Prostate gland (tissue), 2 donors: ENCODE measurements around the gene KITLG. TPM values are rescaled to one million over a fixed set of nuclear protein-coding genes. Genes with fewer than 3 reads are reported as not detected.

Experiments used
- DNase-seq: peaks from one replicate; pipeline ENCODE4 v3.0.0-alpha.2; 2019; ENCODE audit warnings: low spot score
- H3K27ac ChIP-seq, 2 donors: fragments of 200-600 bp; sonication (generic); 2 replicates each; pipeline ENCODE4 v1.5.1; 2017 to 2019
- H3K27me3 ChIP-seq: fragments of 200-600 bp; sonication (generic); replicated peaks from 2 replicates; pipeline ENCODE4 v1.5.1; 2019; ENCODE audit not compliant: insufficient read depth
- H3K36me3 ChIP-seq, 2 donors: fragments of 200-600 bp; sonication (generic); 1 replicate in 1 of 2; 2 replicates in 1 of 2; pipeline versions ENCODE4 v1.5.1 to v1.8.1; 2017 to 2019
- H3K4me1 ChIP-seq: fragments of 200-600 bp; sonication (generic); replicated peaks from 2 replicates; pipeline ENCODE4 v1.5.1; 2019
- H3K4me3 ChIP-seq, 2 donors: fragments of 200-600 bp; sonication (generic); 2 replicates each; pipeline ENCODE4 v1.5.1; 2017 to 2019
- H3K9me3 ChIP-seq: fragments of 200-600 bp; sonication (generic); 2 replicates; pipeline ENCODE4 v1.5.1; 2017
- POLR2A ChIP-seq: fragments of 450-650 bp; IDR thresholded peaks from one replicate; pipeline ENCODE4 v1.6.1; 2016; ENCODE audit warnings: antibody characterized with exemption, mild to moderate bottlenecking
- POLR2AphosphoS5 ChIP-seq: sonication (generic); formaldehyde crosslinking; IDR thresholded peaks from one replicate; pipeline ENCODE4 v1.6.1; 2017; ENCODE audit warnings: antibody characterized with exemption
- WGBS: methylation state at CpG from one replicate; pipeline ENCODE4 v1.1.5; 2018; 5-methylcytosine and 5-hydroxymethylcytosine counted together
- intact Hi-C: fragments of 100-400 bp; cut with DNase I; formaldehyde crosslinking; loops from one replicate; pipeline ENCODE4 v1.14.2; 2022
- total RNA-seq, 2 donors: library from RNA; depleted of rRNA; stranded (reverse); fragments of >200 nt; gene quantifications; one replicate each; pipeline ENCODE4 v1.1.0, GENCODE V29; 2016
- TF ChIP-seq, protein P1 (sequence below), 4 experiments: fragments of 200-600 bp in 2 of 4; fragments of 450-650 bp in 2 of 4; sonication (generic) in 2 of 4; IDR thresholded peaks; 1 replicate in 3 of 4; 2 replicates in 1 of 4; pipeline ENCODE4 v1.5.1; 2016 to 2019; ENCODE audit warnings: antibody characterized with exemption in 4 of 4, mild to moderate bottlenecking in 2 of 4, moderate library complexity in 2 of 4

The KITLG gene
- total RNA-seq, 2 donors from 2014 or later: 21.0 to 23.2 TPM

DNA sequence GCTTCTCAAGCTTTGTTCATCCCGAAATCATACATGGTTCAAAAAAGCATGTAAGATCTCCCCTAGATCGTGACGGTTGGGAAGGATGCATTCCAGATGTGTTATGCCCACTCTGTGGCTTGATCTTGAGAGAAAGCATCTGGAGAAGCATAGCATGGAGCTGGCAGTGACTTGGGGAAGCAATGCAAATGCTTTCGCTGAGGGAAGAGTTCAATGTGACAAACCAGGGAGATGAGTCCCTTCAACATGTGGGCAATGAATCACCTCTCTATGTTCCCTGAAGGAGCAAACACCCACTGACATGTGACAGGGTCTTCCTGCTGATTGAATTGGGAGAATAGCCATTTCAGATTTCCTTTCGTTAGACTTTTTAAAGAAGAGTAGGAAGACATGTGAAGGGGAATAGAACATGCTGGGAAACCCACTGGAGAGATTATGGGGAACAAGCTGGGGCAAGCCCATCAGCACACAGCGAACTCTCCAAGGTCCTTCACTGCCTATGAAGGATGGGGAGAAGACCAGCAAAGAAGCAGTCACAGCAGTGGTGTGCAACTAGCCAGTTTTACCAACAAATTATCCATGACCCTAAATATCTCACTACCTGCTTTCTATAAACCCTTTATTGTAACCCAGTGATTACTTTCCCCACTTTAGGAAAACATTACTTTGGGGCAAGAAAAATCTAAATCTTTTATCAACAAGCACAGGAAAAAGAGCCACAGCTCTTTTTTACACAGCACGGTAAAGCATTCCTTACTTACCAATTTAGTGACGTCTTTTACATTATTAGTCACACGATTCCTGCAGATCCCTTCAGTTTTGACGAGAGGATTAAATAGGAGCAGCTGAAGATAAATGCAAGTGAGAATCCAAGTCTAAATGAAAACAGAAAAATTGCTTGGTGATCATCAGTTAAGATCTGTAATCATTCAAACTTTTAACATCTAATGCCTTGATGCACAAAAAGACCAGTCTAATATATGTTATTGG lies 35.0 kb downstream of the KITLG start:
- Histone ChIP-seq H3K27ac (no peak overlapping the region), H3K36me3 (no peaks in the 10 kb centered on the region), H3K27me3 (no peaks in the 10 kb centered on the region), H3K9me3 (no peaks in the 10 kb centered on the region), H3K4me1 (no peaks in the 10 kb centered on the region), H3K4me3 (no peak overlapping the region)
- intact Hi-C loops: no loop called here
- TF ChIP-seq POLR2AphosphoS5 (no peak), POLR2A (no peak)
- TF ChIP-seq, protein P1, sequence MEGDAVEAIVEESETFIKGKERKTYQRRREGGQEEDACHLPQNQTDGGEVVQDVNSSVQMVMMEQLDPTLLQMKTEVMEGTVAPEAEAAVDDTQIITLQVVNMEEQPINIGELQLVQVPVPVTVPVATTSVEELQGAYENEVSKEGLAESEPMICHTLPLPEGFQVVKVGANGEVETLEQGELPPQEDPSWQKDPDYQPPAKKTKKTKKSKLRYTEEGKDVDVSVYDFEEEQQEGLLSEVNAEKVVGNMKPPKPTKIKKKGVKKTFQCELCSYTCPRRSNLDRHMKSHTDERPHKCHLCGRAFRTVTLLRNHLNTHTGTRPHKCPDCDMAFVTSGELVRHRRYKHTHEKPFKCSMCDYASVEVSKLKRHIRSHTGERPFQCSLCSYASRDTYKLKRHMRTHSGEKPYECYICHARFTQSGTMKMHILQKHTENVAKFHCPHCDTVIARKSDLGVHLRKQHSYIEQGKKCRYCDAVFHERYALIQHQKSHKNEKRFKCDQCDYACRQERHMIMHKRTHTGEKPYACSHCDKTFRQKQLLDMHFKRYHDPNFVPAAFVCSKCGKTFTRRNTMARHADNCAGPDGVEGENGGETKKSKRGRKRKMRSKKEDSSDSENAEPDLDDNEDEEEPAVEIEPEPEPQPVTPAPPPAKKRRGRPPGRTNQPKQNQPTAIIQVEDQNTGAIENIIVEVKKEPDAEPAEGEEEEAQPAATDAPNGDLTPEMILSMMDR (IDR thresholded peaks at IDR 0.05): no peak
- DNase-seq: no peak
- 80% methylated on average over 10 of the region's 10 CpGs for WGBS

DNA sequence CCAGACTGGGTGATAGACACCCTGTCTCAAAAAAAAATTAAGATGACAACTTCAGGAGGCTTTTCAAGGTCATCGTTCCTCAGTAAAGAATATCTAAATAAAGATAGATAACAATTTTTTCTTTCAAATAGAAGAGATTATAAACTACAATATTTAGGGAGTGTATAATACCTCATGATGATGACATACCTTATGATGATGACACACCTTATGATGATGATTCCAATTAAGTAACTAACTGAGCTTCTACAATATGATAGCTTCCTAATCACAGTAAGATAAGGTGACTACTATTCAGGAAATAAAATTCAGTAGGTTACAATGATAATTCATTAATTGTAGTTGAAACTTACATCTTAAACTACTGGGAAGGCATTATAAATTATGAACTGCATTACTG lies 40.4 kb downstream of the KITLG start:
- H3K27me3 ChIP-seq: no peaks in the 10 kb centered on the region
- intact Hi-C loops: no loop called here
- H3K36me3 ChIP-seq: no peaks in the 10 kb centered on the region
- H3K4me3 ChIP-seq: no peak overlapping the region
- no peak overlapping the region for H3K27ac ChIP-seq
- 0% methylated on average over 1 of the region's 1 CpG for WGBS
- no peaks in the 10 kb centered on the region for H3K9me3 ChIP-seq
- TF ChIP-seq, protein P1 (IDR thresholded peaks at IDR 0.05): no peak
- TF ChIP-seq POLR2AphosphoS5 (no peak), POLR2A (no peak)
- H3K4me1 ChIP-seq: no peaks in the 10 kb centered on the region
- DNase-seq: no peak

DNA sequence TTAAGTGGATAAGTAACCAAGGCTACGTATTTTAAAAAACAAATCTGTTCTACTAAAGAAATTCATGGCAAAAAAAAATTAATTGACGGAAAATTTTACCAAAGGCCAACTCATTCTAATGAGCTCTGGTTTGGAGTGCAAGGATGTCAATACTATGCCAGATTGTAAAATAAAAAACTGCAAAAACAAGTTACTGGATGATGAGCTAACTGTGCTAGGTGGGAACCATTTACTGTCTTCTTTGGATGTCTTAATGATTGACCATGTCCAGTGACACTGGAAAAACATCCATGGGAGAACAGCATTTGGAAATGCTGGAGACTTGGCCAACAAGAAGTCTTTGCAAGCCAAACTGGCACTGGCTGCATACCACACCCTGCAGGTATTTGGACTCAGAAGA lies 41.6 kb downstream of the KITLG start:
- intact Hi-C loops: no loop called here
- Histone ChIP-seq H3K27me3 (no peaks in the 10 kb centered on the region), H3K4me3 (no peak overlapping the region), H3K4me1 (no peaks in the 10 kb centered on the region), H3K36me3 (no peaks in the 10 kb centered on the region), H3K9me3 (no peaks in the 10 kb centered on the region), H3K27ac (no peak overlapping the region)
- WGBS: 93% methylated on average over 2 of the region's 2 CpGs
- TF ChIP-seq POLR2AphosphoS5: no peak
- no peak for TF ChIP-seq POLR2A
- TF ChIP-seq, protein P1 (IDR thresholded peaks at IDR 0.05): no peak
- DNase-seq: no peak

DNA sequence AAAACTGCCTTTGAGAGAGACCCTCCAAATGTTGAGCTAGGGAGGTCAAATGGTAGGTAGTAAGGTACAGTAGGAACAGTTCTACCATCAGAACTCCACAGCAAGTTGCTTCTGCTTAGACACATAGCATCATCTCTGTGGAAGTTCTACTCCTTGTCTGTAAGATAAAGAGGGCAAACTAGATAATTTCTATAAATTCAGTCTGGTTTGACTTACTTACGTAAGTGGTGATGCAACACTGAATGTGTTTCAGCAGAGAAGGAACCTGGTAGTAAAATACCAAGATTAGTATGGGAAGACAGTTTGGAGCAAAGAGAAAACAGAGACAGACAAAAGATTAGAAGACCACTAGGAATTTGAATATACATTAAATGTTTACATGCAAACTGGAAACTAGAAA lies 42.0 kb downstream of the KITLG start:
- Histone ChIP-seq H3K27ac (no peak overlapping the region), H3K27me3 (no peaks in the 10 kb centered on the region), H3K4me1 (no peaks in the 10 kb centered on the region), H3K4me3 (no peak overlapping the region), H3K36me3 (no peaks in the 10 kb centered on the region), H3K9me3 (no peaks in the 10 kb centered on the region)
- TF ChIP-seq POLR2A (no peak), POLR2AphosphoS5 (no peak)
- TF ChIP-seq, protein P1 (IDR thresholded peaks at IDR 0.05): no peak
- DNase-seq: no peak
- intact Hi-C loops: no loop called here
- WGBS: 86% methylated on average over 1 of the region's 1 CpG

DNA sequence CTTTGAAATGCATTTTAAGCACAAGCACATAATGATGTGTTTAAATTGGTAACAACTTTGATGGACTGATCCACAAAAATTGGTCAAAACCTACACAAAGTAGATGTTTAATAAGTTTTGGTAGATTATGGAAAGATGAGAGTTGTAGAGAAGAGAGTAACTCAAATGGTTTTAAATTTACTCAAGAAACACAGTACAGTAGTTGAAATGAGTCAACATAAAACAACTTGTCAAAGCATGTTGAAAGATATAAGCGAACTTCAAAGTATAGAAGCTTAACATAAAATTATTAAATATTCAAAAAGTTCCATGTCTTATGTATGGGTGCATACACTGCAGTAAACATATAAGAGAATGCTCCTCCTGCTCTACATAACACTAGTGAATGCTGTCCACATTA lies 49.4 kb downstream of the KITLG start:
- DNase-seq: no peak
- intact Hi-C loops: no loop called here
- no peaks in the 10 kb centered on the region for H3K27me3 ChIP-seq

More for the DNA sequence above, 49.4 kb downstream of the KITLG start:
- Histone ChIP-seq H3K4me3 (no peak overlapping the region), H3K27ac (no peak overlapping the region), H3K9me3 (no peaks in the 10 kb centered on the region), H3K36me3 (peaks cover 0 to 4% of the 10 kb centered on the region in 2 donors), H3K4me1 (no peaks in the 10 kb centered on the region)
- 76% methylated on average over 1 of the region's 1 CpG for WGBS
- TF ChIP-seq, protein P1 (IDR thresholded peaks at IDR 0.05): no peak
- TF ChIP-seq POLR2AphosphoS5 (no peak), POLR2A (no peak)
